Measurements from ENCODE around the gene CLEC2A. TPM values are rescaled to one million over a fixed set of nuclear protein-coding genes. Genes with fewer than 3 reads are reported as not detected.
"Not testable (repeated sequence)": the region's sequence is repeated elsewhere in the genome, so short reads cannot be mapped to it uniquely, and the experiment has no call there.

CLEC2A gene
- total RNA-seq, 1 donor from 2014 or later: not detected

DNA sequence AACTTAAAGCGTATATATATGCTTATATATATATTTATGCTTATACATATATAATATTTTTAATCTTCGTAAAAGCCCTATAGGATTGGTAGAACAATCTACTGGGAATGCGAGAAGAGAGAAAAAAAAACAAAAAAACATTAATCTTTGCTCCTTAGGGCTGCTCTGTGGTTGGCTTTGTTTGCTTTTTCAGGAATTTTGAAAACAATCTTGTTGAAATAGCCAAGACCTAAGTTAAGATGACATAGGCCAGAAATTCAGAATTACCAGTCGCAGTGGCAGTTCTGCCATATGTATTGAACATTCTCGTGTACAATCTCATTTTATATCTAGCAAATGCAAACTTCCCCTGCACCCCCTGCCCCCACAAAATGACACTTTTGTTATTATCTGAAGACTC is 50.2 kb downstream of the CLEC2A start:
- peaks cover 5% of the 10 kb centered on the region for H3K9me3 Mint-ChIP-seq
- TF ChIP-seq, protein P1, sequence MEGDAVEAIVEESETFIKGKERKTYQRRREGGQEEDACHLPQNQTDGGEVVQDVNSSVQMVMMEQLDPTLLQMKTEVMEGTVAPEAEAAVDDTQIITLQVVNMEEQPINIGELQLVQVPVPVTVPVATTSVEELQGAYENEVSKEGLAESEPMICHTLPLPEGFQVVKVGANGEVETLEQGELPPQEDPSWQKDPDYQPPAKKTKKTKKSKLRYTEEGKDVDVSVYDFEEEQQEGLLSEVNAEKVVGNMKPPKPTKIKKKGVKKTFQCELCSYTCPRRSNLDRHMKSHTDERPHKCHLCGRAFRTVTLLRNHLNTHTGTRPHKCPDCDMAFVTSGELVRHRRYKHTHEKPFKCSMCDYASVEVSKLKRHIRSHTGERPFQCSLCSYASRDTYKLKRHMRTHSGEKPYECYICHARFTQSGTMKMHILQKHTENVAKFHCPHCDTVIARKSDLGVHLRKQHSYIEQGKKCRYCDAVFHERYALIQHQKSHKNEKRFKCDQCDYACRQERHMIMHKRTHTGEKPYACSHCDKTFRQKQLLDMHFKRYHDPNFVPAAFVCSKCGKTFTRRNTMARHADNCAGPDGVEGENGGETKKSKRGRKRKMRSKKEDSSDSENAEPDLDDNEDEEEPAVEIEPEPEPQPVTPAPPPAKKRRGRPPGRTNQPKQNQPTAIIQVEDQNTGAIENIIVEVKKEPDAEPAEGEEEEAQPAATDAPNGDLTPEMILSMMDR (conservative IDR thresholded peaks at IDR 0.05): no peak
- no peak overlapping the region for H3K4me3 Mint-ChIP-seq
- H3K27me3 Mint-ChIP-seq (ENCODE audit: low read depth): no peaks in the 10 kb centered on the region
- DNase-seq (ENCODE audit: low read depth, low spot score): no peak
- no peaks in the 10 kb centered on the region for H3K36me3 Mint-ChIP-seq (ENCODE audit: low read depth)
- peaks cover 10% of the 10 kb centered on the region for H3K4me1 Mint-ChIP-seq
- H3K27ac Mint-ChIP-seq (ENCODE audit: unreplicated experiment): no peak overlapping the region

DNA sequence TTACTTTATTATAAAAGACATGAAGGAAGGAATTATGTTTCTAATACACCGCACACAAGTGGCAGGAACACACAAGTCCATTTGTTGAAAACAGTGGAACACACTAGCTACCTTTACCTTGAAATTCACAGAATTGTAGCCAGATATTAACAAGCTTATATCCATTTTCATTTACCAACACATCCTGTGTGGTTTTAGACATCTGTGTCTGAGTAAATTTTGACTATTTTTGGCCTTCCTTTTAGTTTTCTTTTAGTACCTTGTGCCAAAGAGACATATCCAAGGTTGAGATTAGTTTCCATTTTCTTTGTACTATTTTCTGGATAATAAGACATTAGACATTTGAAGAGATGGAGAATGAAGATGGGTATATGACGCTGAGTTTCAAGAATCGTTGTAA is 50.9 kb downstream of the CLEC2A start, which contains the start of gene KLRF2:
TSS of gene KLRF2 (plus strand) at position 244 of the 400 bp plus-strand sequence. CDS start at position 351, 107 bp downstream.
- no peak within 1 kb of the TSS for H3K27ac Mint-ChIP-seq (ENCODE audit: unreplicated experiment)
- H3K36me3 Mint-ChIP-seq (ENCODE audit: low read depth): no peaks in the 10 kb centered on the region
- no peaks in the 10 kb centered on the region for H3K27me3 Mint-ChIP-seq (ENCODE audit: low read depth)
- H3K4me1 Mint-ChIP-seq: peaks cover 10% of the 10 kb centered on the region
- H3K4me3 Mint-ChIP-seq: no peak within 1 kb of the TSS
- DNase-seq (ENCODE audit: low read depth, low spot score): no peak
- TF ChIP-seq, protein P1 (conservative IDR thresholded peaks at IDR 0.05): no peak
- peaks cover 5% of the 10 kb centered on the region for H3K9me3 Mint-ChIP-seq

DNA sequence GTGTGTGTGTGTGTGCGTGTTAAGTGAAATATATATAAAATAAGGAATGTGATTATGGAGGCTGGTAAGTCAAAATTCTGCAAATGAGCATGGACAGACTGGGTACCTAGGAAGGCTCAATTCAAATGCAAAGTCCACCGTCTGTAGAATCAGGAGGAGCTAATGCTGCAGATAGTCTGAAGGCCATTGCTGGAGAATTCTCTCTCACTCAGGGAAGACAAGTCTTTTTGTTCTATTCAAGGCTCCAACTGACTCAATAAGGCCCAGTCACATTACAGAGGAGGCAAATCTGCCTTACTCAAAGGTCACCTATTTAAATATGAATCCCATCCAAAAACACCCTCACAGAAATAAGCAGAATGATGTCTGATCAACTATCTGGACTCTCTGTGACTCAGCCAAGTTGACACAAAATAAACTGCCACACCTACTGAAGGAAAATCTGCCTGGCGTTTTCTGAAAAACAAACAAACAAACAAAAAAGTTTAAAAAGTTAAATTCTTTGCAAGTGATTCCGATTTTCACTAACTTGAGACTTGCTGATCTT is 51.6 kb downstream of the CLEC2A start:
- no peak overlapping the region for H3K4me3 Mint-ChIP-seq
- peaks cover 5% of the 10 kb centered on the region for H3K9me3 Mint-ChIP-seq
- H3K27ac Mint-ChIP-seq (ENCODE audit: unreplicated experiment): no peak overlapping the region
- peaks cover 10% of the 10 kb centered on the region for H3K4me1 Mint-ChIP-seq
- TF ChIP-seq, protein P1 (conservative IDR thresholded peaks at IDR 0.05): no peak
- no peaks in the 10 kb centered on the region for H3K36me3 Mint-ChIP-seq (ENCODE audit: low read depth)
- DNase-seq (ENCODE audit: low read depth, low spot score): no peak
- H3K27me3 Mint-ChIP-seq (ENCODE audit: low read depth): no peaks in the 10 kb centered on the region

DNA sequence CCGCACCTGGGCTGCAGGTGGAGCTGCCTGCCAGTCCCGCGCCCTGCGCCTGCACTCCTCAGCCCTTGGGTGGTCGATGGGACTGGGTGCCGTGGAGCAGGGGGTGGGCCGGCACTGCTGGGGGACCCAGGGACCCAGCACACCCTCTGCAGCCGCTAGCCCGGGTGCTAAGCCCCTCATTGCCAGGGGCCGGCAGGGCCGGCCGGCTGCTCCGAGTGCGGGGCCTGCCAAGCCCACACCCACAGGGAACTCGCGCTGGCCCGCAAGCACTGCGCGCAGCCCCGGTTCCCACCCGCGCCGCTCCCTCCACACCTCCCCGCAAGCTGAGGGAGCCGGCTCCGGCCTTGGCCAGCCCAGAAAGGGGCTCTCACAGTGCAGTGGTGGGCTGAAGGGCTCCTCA is 56.0 kb downstream of the CLEC2A start:
- not testable (repeated sequence) for DNase-seq (ENCODE audit: low read depth, low spot score); H3K9me3 Mint-ChIP-seq; H3K27ac Mint-ChIP-seq (ENCODE audit: unreplicated experiment); H3K4me3 Mint-ChIP-seq; H3K36me3 Mint-ChIP-seq (ENCODE audit: low read depth); H3K4me1 Mint-ChIP-seq; H3K27me3 Mint-ChIP-seq (ENCODE audit: low read depth)

DNA sequence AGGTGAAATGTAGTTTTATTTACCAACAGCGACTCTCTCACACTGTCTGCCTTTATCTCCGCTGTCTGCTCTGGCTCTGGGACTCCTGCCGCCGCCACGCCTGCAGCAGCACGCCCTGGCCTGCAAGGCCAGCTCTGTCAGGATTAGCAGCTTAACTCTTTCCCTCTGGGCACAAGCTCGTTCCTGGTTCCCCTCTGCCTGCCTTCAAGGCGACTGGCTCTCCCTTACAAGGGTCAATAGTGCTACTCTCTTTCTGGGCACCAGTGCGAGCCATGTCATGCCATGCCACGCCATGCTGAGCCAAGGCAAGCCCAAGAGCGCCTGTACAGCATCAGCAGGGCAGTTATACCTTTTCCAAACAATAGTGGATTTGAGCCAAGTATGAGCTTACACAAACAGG is 59.4 kb downstream of the CLEC2A start:
- DNase-seq (ENCODE audit: low read depth, low spot score): no peak
- no peak overlapping the region for H3K4me3 Mint-ChIP-seq
- no peaks in the 10 kb centered on the region for H3K36me3 Mint-ChIP-seq (ENCODE audit: low read depth)
- no peaks in the 10 kb centered on the region for H3K27me3 Mint-ChIP-seq (ENCODE audit: low read depth)
- no peak overlapping the region for H3K27ac Mint-ChIP-seq (ENCODE audit: unreplicated experiment)
- H3K9me3 Mint-ChIP-seq: peaks cover 7% of the 10 kb centered on the region
- peaks cover 13% of the 10 kb centered on the region for H3K4me1 Mint-ChIP-seq
- TF ChIP-seq, protein P1 (conservative IDR thresholded peaks at IDR 0.05): no peak

DNA sequence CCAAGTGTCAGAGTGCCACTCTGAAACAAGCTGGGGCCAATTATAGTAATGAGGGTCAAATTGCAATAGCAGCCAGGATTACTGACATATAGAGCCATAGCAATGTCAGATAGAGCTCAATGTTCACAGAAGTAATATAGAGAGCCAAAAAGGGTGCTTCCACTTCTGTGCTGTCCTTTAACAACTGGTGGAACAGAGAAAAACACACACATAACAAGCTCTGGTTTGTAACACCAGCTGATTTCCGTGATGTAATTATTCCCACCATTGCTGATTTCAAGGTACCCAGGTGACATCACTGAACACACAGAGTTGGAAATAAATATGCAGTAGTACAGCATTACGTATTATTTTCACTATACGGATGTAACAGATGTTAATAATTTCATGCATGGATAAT is 60.0 kb downstream of the CLEC2A start:
- H3K4me1 Mint-ChIP-seq: peaks cover 13% of the 10 kb centered on the region
- H3K27ac Mint-ChIP-seq (ENCODE audit: unreplicated experiment): no peak overlapping the region
- DNase-seq (ENCODE audit: low read depth, low spot score): no peak
- no peaks in the 10 kb centered on the region for H3K36me3 Mint-ChIP-seq (ENCODE audit: low read depth)
- TF ChIP-seq, protein P1 (conservative IDR thresholded peaks at IDR 0.05): no peak
- H3K9me3 Mint-ChIP-seq: peaks cover 2% of the 10 kb centered on the region
- H3K27me3 Mint-ChIP-seq (ENCODE audit: low read depth): no peaks in the 10 kb centered on the region
- H3K4me3 Mint-ChIP-seq: no peak overlapping the region
